OCI-LY1 (cell line): ENCODE data around the gene ASIC4.

ENCODE experiments used
- H2AFZ ChIP-seq: fragments of 200-600 bp; sonication (generic), shearing (Covaris generic); 2 replicates; pipeline ENCODE4 v1.6.0; 2014; ENCODE audit warnings: antibody characterized with exemption, mild to moderate bottlenecking, low read length
- H3F3A ChIP-seq: fragments of 200-600 bp; sonication (generic), shearing (Covaris generic); 2 replicates; pipeline ENCODE4 v1.6.0; 2014; ENCODE audit warnings: mild to moderate bottlenecking, antibody characterized with exemption, low read length, moderate library complexity; ENCODE audit not compliant: insufficient read depth
- H3K27ac ChIP-seq: fragments of 200-600 bp; sonication (generic); 2 replicates; pipeline ENCODE4 v1.5.1; 2014; ENCODE audit warnings: low read length, mixed run types, mild to moderate bottlenecking, low read depth; ENCODE audit not compliant: poor library complexity, severe bottlenecking
- H3K27me3 ChIP-seq: fragments of 200-600 bp; sonication (generic); 2 replicates; pipeline ENCODE4 v1.6.0; 2014; ENCODE audit warnings: antibody characterized with exemption, mild to moderate bottlenecking, low read length, moderate library complexity; ENCODE audit not compliant: insufficient read depth
- H3K36me3 ChIP-seq: fragments of 200-600 bp; sonication (generic); 2 replicates; pipeline ENCODE4 v1.6.1; 2014; ENCODE audit warnings: mild to moderate bottlenecking, antibody characterized with exemption, low read length, moderate library complexity, mixed read lengths; ENCODE audit not compliant: insufficient read depth
- H3K4me1 ChIP-seq: fragments of 200-600 bp; sonication (generic); 2 replicates; pipeline ENCODE4 v1.5.1; 2014; ENCODE audit warnings: mild to moderate bottlenecking, low read length, moderate library complexity; ENCODE audit not compliant: insufficient read depth, severe bottlenecking
- H3K4me2 ChIP-seq: fragments of 200-600 bp; sonication (generic), shearing (Covaris generic); 2 replicates; pipeline ENCODE4 v1.6.1; 2014; ENCODE audit warnings: low read length
- H3K4me3 ChIP-seq: fragments of 200-600 bp; sonication (generic); 2 replicates; pipeline ENCODE4 v1.5.1; 2014; ENCODE audit warnings: low read length, low read depth, mild to moderate bottlenecking, mixed read lengths; ENCODE audit not compliant: poor library complexity, severe bottlenecking
- H3K79me2 ChIP-seq: fragments of 200-600 bp; shearing (Covaris generic); 2 replicates; pipeline ENCODE4 v1.6.1; 2016; ENCODE audit warnings: mixed run types, low read length, mixed read lengths; ENCODE audit not compliant: insufficient read depth
- H3K9ac ChIP-seq: fragments of 200-600 bp; sonication (generic), shearing (Covaris generic); 2 replicates; pipeline ENCODE4 v1.6.1; 2014; ENCODE audit warnings: mild to moderate bottlenecking, low read length, mixed read lengths
- H3K9me2 ChIP-seq: fragments of 200-600 bp; sonication (generic), shearing (Covaris generic); 2 replicates; pipeline ENCODE4 v1.6.1; 2014; ENCODE audit warnings: low read depth, mild to moderate bottlenecking, low read length, mixed read lengths
- H3K9me3 ChIP-seq: fragments of 200-600 bp; shearing (Covaris generic); 2 replicates; pipeline ENCODE4 v1.6.1; 2014; ENCODE audit warnings: low read length, mixed read lengths
- H4K20me1 ChIP-seq: fragments of 200-600 bp; sonication (generic), shearing (Covaris generic); 2 replicates; pipeline ENCODE4 v1.6.0; 2016; ENCODE audit warnings: mild to moderate bottlenecking, low read length; ENCODE audit not compliant: insufficient read depth
- CTCF ChIP-seq: fragments of 200-600 bp; sonication (generic), shearing (Covaris generic); IDR thresholded peaks from 2 replicates; pipeline ENCODE4 v1.5.1; 2017; ENCODE audit warnings: mild to moderate bottlenecking, antibody characterized with exemption, low read length, moderate library complexity, mixed read lengths
- EZH2 ChIP-seq: fragments of 200-600 bp; sonication (generic), shearing (Covaris generic); IDR thresholded peaks from 2 replicates; pipeline ENCODE4 v1.8.0; 2017; ENCODE audit warnings: borderline replicate concordance, mixed run types, mild to moderate bottlenecking, antibody characterized with exemption, low read length, moderate library complexity, mixed read lengths

ASIC4 gene

GRCh38 chr2:219567791-219568361, 53.6 kb downstream of the ASIC4 start:
- no peaks in the 10 kb centered on the region for H4K20me1 ChIP-seq
- H3K27me3 ChIP-seq = peaks cover 3% of the 10 kb centered on the region; the same call in 1 of the 2 replicates
- H3K4me1 ChIP-seq = no peaks in the 10 kb centered on the region
- TF ChIP-seq EZH2 (no peak), CTCF (no peak)
- H3K36me3 ChIP-seq = no peaks in the 10 kb centered on the region
- H2AFZ ChIP-seq = no peak overlapping the region
- no peaks in the 10 kb centered on the region for H3K79me2 ChIP-seq
- no peaks in the 10 kb centered on the region for H3K9me2 ChIP-seq
- no peak overlapping the region for H3K9ac ChIP-seq
- no peak overlapping the region for H3K4me3 ChIP-seq
- H3K4me2 ChIP-seq = no peak overlapping the region
- no peaks in the 10 kb centered on the region for H3F3A ChIP-seq
- no peaks in the 10 kb centered on the region for H3K9me3 ChIP-seq
- H3K27ac ChIP-seq = no peak overlapping the region

- H3K4me3 ChIP-seq = no peak overlapping the region
- H3K4me1 ChIP-seq = no peaks in the 10 kb centered on the region
- H3K27ac ChIP-seq = no peak overlapping the region
- H3K36me3 ChIP-seq = no peaks in the 10 kb centered on the region
- no peaks in the 10 kb centered on the region for H3K9me3 ChIP-seq
- H3K4me2 ChIP-seq = no peak overlapping the region
- no peaks in the 10 kb centered on the region for H3K79me2 ChIP-seq
- H2AFZ ChIP-seq = no peak overlapping the region
- H3K27me3 ChIP-seq = peaks cover 3% of the 10 kb centered on the region; the same call in 1 of the 2 replicates
- no peaks in the 10 kb centered on the region for H3F3A ChIP-seq
- H4K20me1 ChIP-seq = no peaks in the 10 kb centered on the region
- H3K9ac ChIP-seq = no peak overlapping the region
- H3K9me2 ChIP-seq = no peaks in the 10 kb centered on the region
- TF ChIP-seq EZH2 (no peak), CTCF (no peak)
These were observed 54.8 kb downstream of the ASIC4 start for GRCh38 chr2:219569041-219569440.

GRCh38 chr2:219569635-219570034, 55.4 kb downstream of the ASIC4 start:
- Histone ChIP-seq H3K36me3 (no peaks in the 10 kb centered on the region), H3K9me2 (no peaks in the 10 kb centered on the region), H3K27me3 (no peaks in the 10 kb centered on the region), H3K4me2 (no peak overlapping the region), H4K20me1 (no peaks in the 10 kb centered on the region), H3K27ac (no peak overlapping the region), H3F3A (no peaks in the 10 kb centered on the region), H3K4me1 (no peaks in the 10 kb centered on the region), H2AFZ (no peak overlapping the region), H3K79me2 (no peaks in the 10 kb centered on the region), H3K9me3 (no peaks in the 10 kb centered on the region), H3K9ac (no peak overlapping the region), H3K4me3 (no peak overlapping the region)
- TF ChIP-seq CTCF = no peak
- TF ChIP-seq EZH2 = no peak
